IMR-90 (cell line): ENCODE results near the gene BMP7. TPM values are rescaled to one million over a fixed set of nuclear protein-coding genes. Genes with fewer than 3 reads are reported as not detected.

Experiments used
- ATAC-seq: fragments of 200-7000 bp; cut with Tn5 transposase; 2 replicates; pipeline ENCODE4 v1.9.1; 2020; ENCODE audit warnings: low read depth, mild to moderate bottlenecking, moderate library complexity
- BruUV-seq: library from RNA; stranded (reverse); fragments of 400-500 nt; replicated peaks from 2 replicates; lab custom pipeline; 2021; lab: Mats Ljungman, UMichigan
- CTCF ChIA-PET: fragments of 300-600 bp; formaldehyde crosslinking; extraction: SDS; loops from one replicate; lab custom pipeline; 2021; ENCODE audit warnings: antibody characterized with exemption; lab: Yijun Ruan, JAX
- POLR2A ChIA-PET: fragments of 300-600 bp; sonication (Branson Sonifier 250); formaldehyde crosslinking; loops from one replicate; lab custom pipeline; 2022; ENCODE audit warnings: antibody characterized with exemption; ENCODE audit not compliant: unreplicated experiment; lab: Charles Lee
- DNase-seq: peaks from one replicate; pipeline ENCODE4 v3.0.0; 2013
- H2AFZ ChIP-seq: replicated peaks from 2 replicates; pipeline ENCODE3; 2013; ENCODE audit warnings: low read length, mild to moderate bottlenecking; ENCODE audit not compliant: poor library complexity
- H2AK5ac ChIP-seq: 2 replicates; pipeline ENCODE4 v1.6.1; 2013; ENCODE audit warnings: low read depth, low read length, inconsistent platforms
- H2AK9ac ChIP-seq: replicated peaks from 2 replicates; pipeline ENCODE3; 2013; ENCODE audit warnings: mild to moderate bottlenecking, low read depth, low read length, moderate library complexity; ENCODE audit not compliant: poor library complexity
- H2BK120ac ChIP-seq: 2 replicates; pipeline ENCODE4 v1.6.1; 2013; ENCODE audit warnings: low read depth, low read length, inconsistent platforms
- H2BK15ac ChIP-seq: 3 replicates; pipeline ENCODE4 v1.6.1; 2013; ENCODE audit warnings: low read depth, low read length, inconsistent platforms
- H2BK20ac ChIP-seq: 2 replicates; pipeline ENCODE4 v1.6.1; 2013; ENCODE audit warnings: low read depth, mild to moderate bottlenecking, inconsistent platforms, low read length, moderate library complexity
- H2BK5ac ChIP-seq: 2 replicates; pipeline ENCODE4 v1.6.1; 2013; ENCODE audit warnings: mild to moderate bottlenecking, low read depth, low read length, inconsistent platforms; ENCODE audit not compliant: poor library complexity, severe bottlenecking
- H3K14ac ChIP-seq: replicated peaks from 2 replicates; pipeline ENCODE4 v1.6.1; 2013; ENCODE audit warnings: low read depth, low read length, inconsistent platforms
- H3K18ac ChIP-seq: 2 replicates; pipeline ENCODE4 v1.6.1; 2013; ENCODE audit warnings: low read depth, low read length, control low read depth
- H3K23ac ChIP-seq: 2 replicates; pipeline ENCODE4 v1.6.1; 2013; ENCODE audit warnings: low read depth, low read length, inconsistent platforms
- H3K27ac ChIP-seq: 2 replicates; pipeline ENCODE4 v1.5.1; 2013; ENCODE audit warnings: mild to moderate bottlenecking, control low read depth, low read length; ENCODE audit not compliant: insufficient read depth
- H3K27me3 ChIP-seq: 2 replicates; pipeline ENCODE4 v1.6.1; 2013; ENCODE audit warnings: low read length; ENCODE audit not compliant: control insufficient read depth, insufficient read depth
- H3K36me3 ChIP-seq: 2 replicates; pipeline ENCODE4 v1.6.1; 2013; ENCODE audit warnings: low read length, mixed read lengths; ENCODE audit not compliant: control insufficient read depth, insufficient read depth
- H3K4ac ChIP-seq: 2 replicates; pipeline ENCODE4 v1.6.1; 2013; ENCODE audit warnings: low read depth, low read length, inconsistent platforms
- H3K4me1 ChIP-seq: 2 replicates; pipeline ENCODE4 v1.6.1; 2013; ENCODE audit warnings: low read length, mixed read lengths; ENCODE audit not compliant: control insufficient read depth, insufficient read depth
- H3K4me2 ChIP-seq: 2 replicates; pipeline ENCODE4 v1.6.1; 2013; ENCODE audit warnings: low read depth, mild to moderate bottlenecking, control low read depth, low read length, moderate library complexity
- H3K4me3 ChIP-seq: 2 replicates; pipeline ENCODE4 v1.5.1; 2013; ENCODE audit warnings: low read depth, mild to moderate bottlenecking, control low read depth, low read length, moderate library complexity; ENCODE audit not compliant: insufficient read depth
- H3K56ac ChIP-seq: 2 replicates; pipeline ENCODE4 v1.6.1; 2013; ENCODE audit warnings: low read length, inconsistent platforms; ENCODE audit not compliant: insufficient read depth; ENCODE audit errors: extremely low read depth
- H3K79me1 ChIP-seq, 2 experiments: 2 replicates each; pipeline ENCODE4 v1.6.1; 2013; ENCODE audit warnings: low read length in 2 of 2, inconsistent platforms in 1 of 2, low read depth in 1 of 2
- H3K9ac ChIP-seq: 2 replicates; pipeline ENCODE4 v1.6.1; 2013; ENCODE audit warnings: low read depth, low read length, control low read depth
- H3K9me1 ChIP-seq: 2 replicates; pipeline ENCODE4 v1.6.1; 2013; ENCODE audit warnings: low read length, inconsistent platforms; ENCODE audit not compliant: insufficient read depth
- H3K9me3 ChIP-seq: 2 replicates; pipeline ENCODE4 v1.6.1; 2013; ENCODE audit warnings: low read length; ENCODE audit not compliant: control insufficient read depth, insufficient read depth
- H4K20me1 ChIP-seq: 2 replicates; pipeline ENCODE4 v1.6.1; 2013; ENCODE audit warnings: low read length, inconsistent platforms; ENCODE audit not compliant: insufficient read depth
- H4K5ac ChIP-seq: 2 replicates; pipeline ENCODE4 v1.6.1; 2013; ENCODE audit warnings: mild to moderate bottlenecking, low read depth, low read length, control low read depth
- H4K8ac ChIP-seq, 2 experiments: 2 replicates each; pipeline ENCODE4 v1.6.1; 2013; ENCODE audit warnings: low read depth in 2 of 2, low read length in 2 of 2, control low read depth in 1 of 2, inconsistent platforms in 1 of 2
- H4K91ac ChIP-seq: 2 replicates; pipeline ENCODE4 v1.6.1; 2013; ENCODE audit warnings: low read depth, low read length, inconsistent platforms; ENCODE audit not compliant: insufficient read depth
- FOS ChIP-seq: fragments of 150-350 bp; IDR thresholded peaks from 2 replicates; pipeline ENCODE4 v1.6.1; 2016; ENCODE audit warnings: low read depth, low read length
- MXI1 ChIP-seq: IDR thresholded peaks from 2 replicates; pipeline ENCODE4 v1.6.1; 2012; ENCODE audit warnings: low read depth, mild to moderate bottlenecking, low read length, moderate library complexity, borderline replicate concordance
- POLR2A ChIP-seq: IDR thresholded peaks from 2 replicates; pipeline ENCODE4 v1.6.1; 2012; ENCODE audit warnings: mild to moderate bottlenecking, low read depth, low read length
- RCOR1 ChIP-seq: IDR thresholded peaks from 2 replicates; pipeline ENCODE4 v1.6.1; 2012; ENCODE audit warnings: mild to moderate bottlenecking, low read length, improper control_type of control experiment; ENCODE audit not compliant: insufficient replicate concordance
- WGBS, 2 experiments: methylation state at CpG; one replicate each; pipeline versions ENCODE4 v1.1.5 to v1.1.7; 2013; ENCODE audit warnings: missing lambda C conversion rate in 2 of 2; ENCODE audit not compliant: insufficient read length in 1 of 2; ENCODE audit errors: extremely low coverage in 2 of 2; 5-methylcytosine and 5-hydroxymethylcytosine counted together
- dilution Hi-C: fragments of 300-500 bp; cut with HindIII; formaldehyde crosslinking; loops from one replicate; pipeline ENCODE4 v1.14.3; 2018; ENCODE audit warnings: low sequenced_read_pairs; ENCODE audit not compliant: unreplicated experiment
- in situ Hi-C: fragments of 300-500 bp; cut with MboI; formaldehyde crosslinking; loops from 3 replicates; pipeline ENCODE4 v1.14.3; 2019; ENCODE audit warnings: low sequenced_read_pairs, inconsistent platforms, mixed read lengths
- intact Hi-C: fragments of 100-400 bp; cut with micrococcal nuclease; formaldehyde crosslinking; loops from 2 replicates; pipeline ENCODE4 v1.10.0; 2022
- polyA plus RNA-seq, 3 experiments: library from polyadenylated mRNA; depleted of rRNA; stranded (reverse); fragments of >200 nt; gene quantifications; 2 replicates each; pipeline ENCODE4 v1.2.3, GENCODE V29; 2012; ENCODE audit warnings: low replicate concordance in 1 of 3
- total RNA-seq: library from RNA; depleted of rRNA; stranded (reverse); fragments of >200 nt; gene quantifications from 2 replicates; pipeline ENCODE4 v1.2.3, GENCODE V29; 2012
- TF ChIP-seq, protein P1 (sequence below): fragments of 150-350 bp; IDR thresholded peaks from 2 replicates; pipeline ENCODE4 v1.6.1; 2017; ENCODE audit warnings: mild to moderate bottlenecking, antibody characterized with exemption, low read length, low read depth
- TF ChIP-seq, protein P2 (sequence below): conservative IDR thresholded peaks from 2 replicates; pipeline ENCODE4 v1.5.1; 2012; ENCODE audit warnings: mild to moderate bottlenecking, low read depth, low read length, improper control_type of control experiment

BMP7 gene
- total and polyA plus RNA-seq, 2 of the 4 experiments (the other 2 are of a cell fraction), result not detected

DNA sequence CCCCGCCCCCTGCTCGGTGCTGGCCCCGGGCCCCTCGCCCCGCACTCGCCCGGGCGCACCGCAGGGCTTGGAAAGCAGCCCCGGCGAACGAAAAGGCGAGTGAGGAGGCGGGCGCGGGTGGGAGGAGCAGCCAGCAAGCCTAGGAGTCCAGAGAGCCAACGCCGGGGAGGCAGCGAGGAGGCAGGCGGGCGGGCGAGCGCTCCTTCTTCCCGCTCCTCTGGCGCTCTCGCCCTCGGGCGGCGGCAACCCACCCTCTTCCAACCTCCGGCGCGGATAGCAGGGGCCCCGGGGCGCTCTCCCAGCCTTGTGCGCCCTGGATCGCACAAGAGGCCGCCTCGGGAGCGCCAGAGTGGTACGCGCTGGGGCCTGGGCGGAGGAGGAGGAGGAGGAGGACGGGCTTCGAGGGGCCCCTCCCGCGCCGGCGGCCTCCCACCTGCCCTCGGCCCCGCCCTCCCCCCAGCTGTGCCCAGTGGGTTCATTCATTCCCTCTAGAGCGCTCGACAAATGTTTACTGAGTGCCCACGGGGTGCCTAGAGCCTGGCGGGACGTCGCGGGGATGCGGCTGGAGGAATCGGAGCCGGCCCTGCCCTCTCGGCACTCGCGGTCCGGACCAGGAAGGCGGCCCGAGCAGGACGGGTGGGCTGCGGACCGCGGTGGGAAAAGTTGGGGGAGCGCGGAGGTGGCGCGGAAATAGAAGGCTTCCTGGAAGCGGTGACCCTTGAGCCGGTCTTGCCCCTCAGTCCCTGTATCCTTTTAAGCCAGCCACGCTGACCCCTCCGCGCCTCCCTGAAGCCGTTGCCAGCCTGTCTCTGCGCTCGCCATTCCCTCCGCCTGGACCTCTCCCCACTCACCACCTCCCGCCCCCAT lies at the start of gene BMP7 (continued):
- TF ChIP-seq, protein P1, sequence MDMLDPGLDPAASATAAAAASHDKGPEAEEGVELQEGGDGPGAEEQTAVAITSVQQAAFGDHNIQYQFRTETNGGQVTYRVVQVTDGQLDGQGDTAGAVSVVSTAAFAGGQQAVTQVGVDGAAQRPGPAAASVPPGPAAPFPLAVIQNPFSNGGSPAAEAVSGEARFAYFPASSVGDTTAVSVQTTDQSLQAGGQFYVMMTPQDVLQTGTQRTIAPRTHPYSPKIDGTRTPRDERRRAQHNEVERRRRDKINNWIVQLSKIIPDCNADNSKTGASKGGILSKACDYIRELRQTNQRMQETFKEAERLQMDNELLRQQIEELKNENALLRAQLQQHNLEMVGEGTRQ, result no peak
- no peak for TF ChIP-seq RCOR1

DNA sequence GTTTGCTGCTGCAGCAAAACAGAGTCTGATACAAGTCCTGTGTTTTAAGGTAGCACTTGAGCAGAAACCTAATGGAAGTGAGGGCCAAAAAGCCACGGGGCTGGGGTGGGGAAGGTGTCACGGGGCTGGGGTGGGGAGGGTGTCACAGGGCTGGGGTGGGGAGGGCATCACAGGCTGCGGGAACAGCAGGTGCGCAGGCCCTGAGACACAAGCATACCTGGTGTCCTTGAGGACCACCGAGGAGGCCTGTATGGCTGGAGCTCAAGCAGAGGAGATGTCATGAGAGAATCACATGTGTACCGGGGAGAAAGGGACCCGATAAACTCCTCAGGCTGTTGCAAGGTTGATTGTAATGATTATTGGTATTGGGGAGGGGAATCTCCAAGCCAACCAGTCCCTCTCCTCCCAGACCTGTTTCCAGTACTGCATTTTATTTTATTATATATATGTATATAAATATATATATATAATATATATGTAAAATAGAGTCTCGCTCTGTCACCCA lies 49.6 kb upstream of the BMP7 start:
- no peak overlapping the region for H3K56ac ChIP-seq

More for the DNA sequence above, 49.6 kb upstream of the BMP7 start:
- WGBS, 2 experiments, result no CpG with 5 or more reads among the region's 8 CpGs
- no peak overlapping the region for H4K91ac ChIP-seq
- H2BK15ac ChIP-seq, result no peak overlapping the region
- no peak overlapping the region for H3K4ac ChIP-seq
- H3K27me3 ChIP-seq, result no peaks in the 10 kb centered on the region; the same call in 1 of the 2 replicates
- H3K4me1 ChIP-seq, result no peaks in the 10 kb centered on the region
- H3K4me2 ChIP-seq, result no peak overlapping the region
- CTCF ChIA-PET, result no interaction called here
- dilution Hi-C loops (no loop called here), intact Hi-C loops (no loop called here), in situ Hi-C loops (no loop called here)
- H3K14ac ChIP-seq, result no peak overlapping the region
- H3K9me1 ChIP-seq, result no peaks in the 10 kb centered on the region
- no peaks in the 10 kb centered on the region for H3K79me1 ChIP-seq
- TF ChIP-seq, protein P1, result no peak
- TF ChIP-seq FOS, result no peak
- TF ChIP-seq MXI1, result no peak
- TF ChIP-seq, protein P2, sequence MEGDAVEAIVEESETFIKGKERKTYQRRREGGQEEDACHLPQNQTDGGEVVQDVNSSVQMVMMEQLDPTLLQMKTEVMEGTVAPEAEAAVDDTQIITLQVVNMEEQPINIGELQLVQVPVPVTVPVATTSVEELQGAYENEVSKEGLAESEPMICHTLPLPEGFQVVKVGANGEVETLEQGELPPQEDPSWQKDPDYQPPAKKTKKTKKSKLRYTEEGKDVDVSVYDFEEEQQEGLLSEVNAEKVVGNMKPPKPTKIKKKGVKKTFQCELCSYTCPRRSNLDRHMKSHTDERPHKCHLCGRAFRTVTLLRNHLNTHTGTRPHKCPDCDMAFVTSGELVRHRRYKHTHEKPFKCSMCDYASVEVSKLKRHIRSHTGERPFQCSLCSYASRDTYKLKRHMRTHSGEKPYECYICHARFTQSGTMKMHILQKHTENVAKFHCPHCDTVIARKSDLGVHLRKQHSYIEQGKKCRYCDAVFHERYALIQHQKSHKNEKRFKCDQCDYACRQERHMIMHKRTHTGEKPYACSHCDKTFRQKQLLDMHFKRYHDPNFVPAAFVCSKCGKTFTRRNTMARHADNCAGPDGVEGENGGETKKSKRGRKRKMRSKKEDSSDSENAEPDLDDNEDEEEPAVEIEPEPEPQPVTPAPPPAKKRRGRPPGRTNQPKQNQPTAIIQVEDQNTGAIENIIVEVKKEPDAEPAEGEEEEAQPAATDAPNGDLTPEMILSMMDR, result no peak
- no peak for TF ChIP-seq POLR2A
- H2BK120ac ChIP-seq, result no peak overlapping the region
- H3K36me3 ChIP-seq, result no peaks in the 10 kb centered on the region
- no peak for DNase-seq
- H4K8ac ChIP-seq, result no peak overlapping the region
- no TSS peak for BruUV-seq
- no peak overlapping the region for H3K18ac ChIP-seq
- no peak overlapping the region for H3K23ac ChIP-seq
- H3K4me3 ChIP-seq, result no peak overlapping the region
- H2BK5ac ChIP-seq, result no peak overlapping the region
- POLR2A ChIA-PET, result no interaction called here
- no peak overlapping the region for H2AFZ ChIP-seq
- no peak overlapping the region for H2BK20ac ChIP-seq
- H4K5ac ChIP-seq, result no peak overlapping the region
- H2AK9ac ChIP-seq, result no peak overlapping the region
- H2AK5ac ChIP-seq, result no peak overlapping the region
- H3K9me3 ChIP-seq, result no peaks in the 10 kb centered on the region
- no peak overlapping the region for H3K9ac ChIP-seq
- H4K20me1 ChIP-seq, result no peaks in the 10 kb centered on the region
- no peak for ATAC-seq
- no peak overlapping the region for H3K27ac ChIP-seq
